ENCODE results near the gene MT1E.

The MT1E gene

DNA sequence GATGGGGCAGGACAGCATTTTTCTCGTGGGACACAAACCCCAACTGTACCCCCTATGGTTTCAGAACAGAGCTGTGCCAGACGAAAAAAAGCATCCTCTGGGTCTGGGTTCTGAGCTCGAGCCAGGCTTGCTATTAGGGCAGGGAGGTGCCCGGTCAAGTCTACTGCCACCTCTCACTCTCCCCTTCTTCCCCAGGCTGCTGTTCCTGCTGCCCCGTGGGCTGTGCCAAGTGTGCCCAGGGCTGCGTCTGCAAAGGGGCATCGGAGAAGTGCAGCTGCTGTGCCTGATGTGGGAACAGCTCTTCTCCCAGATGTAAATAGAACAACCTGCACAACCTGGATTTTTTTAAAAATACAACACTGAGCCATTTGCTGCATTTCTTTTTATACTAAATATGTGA is 1.1 kb downstream of the MT1E start:
- no peak for DNase-seq (ENCODE audit: low read depth)

DNA sequence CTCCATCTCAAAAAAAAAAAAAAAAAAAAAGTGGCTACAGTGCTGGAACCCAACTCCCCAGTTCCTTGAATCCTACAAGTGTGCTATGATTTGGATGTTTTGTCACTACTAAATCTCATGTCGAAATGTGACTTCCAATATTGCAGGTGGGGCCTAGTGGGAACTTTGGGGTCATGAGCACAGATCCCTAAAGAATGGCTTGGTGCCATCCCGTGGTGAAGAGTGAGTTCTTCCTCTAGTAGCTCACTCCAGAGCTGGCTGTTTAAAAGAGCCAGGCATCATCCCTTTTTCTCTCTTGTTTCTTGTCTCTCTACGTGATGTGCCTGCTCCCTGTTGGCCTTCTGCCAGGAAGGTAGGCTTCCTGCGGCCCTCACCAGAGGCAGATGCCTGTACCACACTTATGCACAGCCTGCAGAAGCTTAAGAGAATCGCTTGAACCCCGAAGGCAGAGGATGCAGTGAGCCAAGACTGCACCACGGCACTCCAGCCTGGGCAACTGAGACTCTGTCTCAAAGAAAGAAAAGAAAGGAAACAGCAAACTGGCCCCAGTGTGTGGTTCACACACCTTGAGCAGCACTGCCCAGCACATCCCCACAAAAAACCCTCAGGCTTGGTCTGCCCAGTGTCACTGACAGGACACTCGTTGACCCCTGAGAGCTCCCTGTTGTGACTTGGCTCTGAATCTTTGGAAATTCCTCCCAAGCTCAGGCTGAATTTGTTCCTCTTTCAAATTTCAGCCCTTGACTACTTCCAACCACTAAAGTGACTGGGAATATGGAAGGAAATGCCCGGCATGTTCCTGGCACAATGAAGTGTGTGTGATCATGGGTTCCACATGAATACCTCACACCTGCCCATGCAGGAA is 3.1 kb downstream of the MT1E start:
- no peak for DNase-seq (ENCODE audit: low read depth)

DNA sequence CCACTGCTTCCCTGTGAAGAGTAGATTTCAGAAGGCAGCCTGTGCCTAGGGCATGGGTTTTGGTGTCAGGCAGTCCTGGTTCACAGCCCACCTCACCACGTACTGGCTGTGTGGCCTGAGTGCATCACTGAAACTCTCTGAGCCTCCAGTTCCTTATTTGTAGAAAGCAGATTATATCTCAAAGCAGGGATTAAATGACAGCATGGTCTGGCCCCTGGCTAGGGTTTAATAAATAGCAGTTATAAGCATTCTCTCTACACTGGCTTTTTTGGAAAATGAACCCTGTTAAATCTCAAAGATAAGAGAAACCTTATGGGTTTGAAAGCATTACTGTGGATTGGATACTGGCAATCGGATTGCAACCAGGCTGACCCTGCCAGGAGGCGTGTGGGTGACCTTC is 4.0 kb downstream of the MT1E start:
- no peak for DNase-seq (ENCODE audit: low read depth)

DNA sequence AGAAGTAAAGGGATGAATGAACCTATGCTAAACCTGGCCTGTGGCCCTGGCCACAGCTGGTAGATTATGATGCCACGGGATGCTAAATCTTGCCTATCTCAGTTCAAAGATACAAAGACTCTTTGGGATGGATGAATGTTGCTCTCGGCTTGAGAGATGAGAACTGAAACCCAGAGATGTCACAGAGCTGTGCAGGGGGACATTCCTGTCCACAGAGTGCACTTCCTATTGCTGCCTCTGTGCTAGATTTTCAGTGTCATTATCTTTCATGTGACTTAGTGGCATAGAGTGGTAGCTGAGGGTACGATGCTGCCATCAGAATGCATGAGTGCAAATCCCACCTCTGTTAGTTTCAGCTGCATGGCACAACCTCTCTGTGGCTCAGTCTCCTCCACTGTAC is 4.6 kb downstream of the MT1E start:
- no peak for DNase-seq (ENCODE audit: low read depth)

DNA sequence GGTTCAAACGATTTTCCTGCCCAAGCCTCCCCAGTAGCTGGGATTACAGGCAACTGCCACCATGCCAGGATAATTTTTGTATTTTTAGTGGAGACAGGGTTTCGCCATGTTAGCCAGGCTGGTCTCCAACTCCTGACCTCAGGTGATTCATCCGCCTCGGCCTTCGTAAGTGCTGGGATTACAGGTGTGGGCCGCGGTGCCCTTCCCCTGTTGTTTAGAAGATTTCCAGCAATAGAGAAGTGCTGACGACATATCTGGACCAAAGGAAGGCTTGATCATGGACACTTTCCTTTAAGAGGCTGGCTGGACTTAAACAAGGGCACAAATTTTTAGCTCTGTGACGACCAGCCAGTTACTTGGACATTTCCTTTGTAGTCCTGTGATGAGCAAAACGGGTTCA is 5.6 kb downstream of the MT1E start:
- no peak for DNase-seq (ENCODE audit: low read depth)

DNA sequence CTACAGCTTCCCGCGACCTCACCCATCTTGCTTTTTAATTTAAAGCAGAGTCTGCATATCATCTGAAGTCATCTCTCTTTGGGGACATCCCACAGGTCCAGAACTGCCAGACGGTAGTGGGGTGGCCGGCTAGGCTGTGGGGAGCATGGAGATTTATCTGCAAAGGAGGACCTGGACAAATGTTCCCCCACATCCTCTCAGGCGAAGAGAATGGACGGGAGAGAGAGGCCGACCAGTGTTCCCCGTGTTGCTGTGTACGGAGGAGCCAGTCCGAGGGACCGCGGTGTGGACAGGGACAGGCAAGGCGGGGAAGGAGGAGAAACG is 6.2 kb downstream of the MT1E start:
- no peak for DNase-seq (ENCODE audit: low read depth)

DNA sequence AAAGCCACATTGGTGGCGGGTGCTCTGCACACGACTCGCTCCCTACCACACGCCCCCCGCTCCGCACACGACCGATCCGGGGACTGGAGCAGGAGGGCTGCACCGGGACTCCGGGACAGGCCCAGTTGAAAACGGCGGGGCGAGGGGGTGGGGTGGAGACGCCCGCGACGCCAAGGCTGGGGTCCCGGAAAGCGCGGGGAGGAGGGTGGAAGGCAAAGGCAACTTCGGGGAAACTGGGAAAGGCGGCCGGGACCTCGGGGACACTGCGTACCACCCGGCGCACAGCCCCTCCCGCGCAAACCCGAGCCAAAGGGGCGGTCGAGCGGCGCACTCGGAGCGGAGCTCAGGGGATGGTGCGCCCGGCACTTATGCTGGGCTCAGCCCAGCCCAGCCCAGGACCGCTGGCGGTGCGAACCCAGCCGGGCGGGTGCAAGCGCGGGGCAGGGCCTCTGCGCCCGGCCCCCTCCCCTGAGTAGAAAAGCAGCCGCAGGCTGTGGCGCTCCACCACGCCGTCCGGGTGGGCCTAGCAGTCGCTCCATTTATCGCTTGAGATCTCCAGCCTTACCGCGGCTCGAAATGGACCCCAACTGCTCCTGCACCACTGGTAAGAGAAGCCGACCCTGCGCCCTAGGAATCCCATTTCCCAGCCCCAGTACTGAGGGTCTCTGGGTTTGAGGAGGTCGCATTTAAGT is 6.7 kb downstream of the MT1E start, which contains the start of gene MT1M:
MT1M (plus strand) TSS at position 504 of the 692 bp plus-strand sequence; CDS start at position 577, 73 bp downstream.
- DNase-seq (ENCODE audit: low read depth) = no peak

DNA sequence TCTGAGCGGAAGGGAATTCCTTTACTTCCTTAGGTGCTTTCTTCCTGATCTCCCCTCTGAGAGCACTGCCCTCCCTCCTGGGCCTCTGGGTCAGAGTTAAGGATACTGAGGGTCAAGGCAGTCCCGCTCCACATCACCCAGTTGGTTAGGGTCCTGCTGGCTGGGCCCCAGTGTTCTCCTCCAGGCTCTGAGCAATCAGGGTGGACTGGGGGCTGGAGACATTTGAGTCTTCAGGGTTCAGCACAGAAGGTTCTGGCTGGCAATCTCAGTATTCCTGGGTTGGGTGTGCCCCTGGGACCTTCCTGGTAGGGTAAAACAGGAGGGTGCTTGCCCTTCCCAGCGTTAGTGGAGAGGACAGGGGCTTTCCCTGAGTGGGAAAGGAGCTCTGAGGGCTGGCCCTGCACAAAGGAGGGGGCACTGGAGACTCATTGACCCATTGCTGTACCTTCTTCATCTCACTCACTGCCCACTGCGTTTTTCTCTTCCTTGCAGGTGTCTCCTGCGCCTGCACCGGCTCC is 7.3 kb downstream of the MT1E start:
- DNase-seq (ENCODE audit: low read depth) = no peak

DNA sequence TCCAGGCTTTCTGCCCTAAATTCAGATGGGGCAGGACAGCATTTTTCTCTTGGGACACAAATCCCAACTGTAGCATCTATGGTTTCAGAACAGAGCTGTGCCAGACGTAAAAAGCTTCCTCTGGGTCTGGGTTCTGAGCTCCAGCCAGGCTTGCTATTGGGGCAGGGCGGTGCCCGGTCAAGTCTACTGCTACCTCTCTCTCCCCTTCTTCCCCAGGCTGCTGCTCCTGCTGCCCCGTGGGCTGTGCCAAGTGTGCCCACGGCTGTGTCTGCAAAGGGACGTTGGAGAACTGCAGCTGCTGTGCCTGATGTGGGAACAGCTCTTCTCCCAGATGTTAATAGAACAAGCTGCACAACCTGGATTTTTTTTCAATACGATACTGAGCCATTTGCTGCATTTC is 8.0 kb downstream of the MT1E start:
- no peak for DNase-seq (ENCODE audit: low read depth)

DNA sequence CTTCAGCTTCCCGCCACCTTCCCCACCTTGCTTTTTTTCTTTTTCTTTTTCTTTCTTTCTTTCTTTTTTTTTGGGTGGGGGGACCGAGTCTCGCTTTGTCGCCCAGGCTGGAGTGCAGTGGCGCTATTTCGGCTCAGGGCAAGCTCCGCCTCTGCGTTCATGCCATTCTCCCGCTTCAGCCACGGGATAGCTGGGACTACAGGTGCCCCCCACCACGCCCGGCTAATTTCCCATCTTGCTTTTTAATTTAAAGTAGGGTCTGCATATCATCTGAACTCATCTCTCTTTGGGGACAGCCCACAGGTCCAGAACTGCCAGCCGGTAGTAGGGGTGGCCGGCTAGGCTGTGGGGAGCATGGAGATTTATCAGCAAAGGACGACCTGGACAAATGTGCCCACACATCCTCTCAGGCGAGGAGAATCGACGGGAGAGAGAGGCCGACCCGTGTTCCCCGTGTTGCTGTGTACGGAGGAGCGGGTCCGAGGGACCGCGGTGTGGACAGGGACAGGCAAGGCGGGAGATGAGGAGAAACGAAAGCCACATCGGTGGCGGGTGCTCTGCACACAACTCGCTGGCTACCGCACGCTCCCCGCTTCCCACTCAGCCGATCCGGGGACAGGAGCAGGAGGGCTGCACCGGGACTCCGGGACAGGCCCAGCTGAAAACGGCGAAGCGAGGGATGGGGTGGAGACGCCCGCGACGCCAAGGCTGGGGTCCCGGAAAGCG is 9.3 kb downstream of the MT1E start:
- DNase-seq (ENCODE audit: low read depth) = no peak

DNA sequence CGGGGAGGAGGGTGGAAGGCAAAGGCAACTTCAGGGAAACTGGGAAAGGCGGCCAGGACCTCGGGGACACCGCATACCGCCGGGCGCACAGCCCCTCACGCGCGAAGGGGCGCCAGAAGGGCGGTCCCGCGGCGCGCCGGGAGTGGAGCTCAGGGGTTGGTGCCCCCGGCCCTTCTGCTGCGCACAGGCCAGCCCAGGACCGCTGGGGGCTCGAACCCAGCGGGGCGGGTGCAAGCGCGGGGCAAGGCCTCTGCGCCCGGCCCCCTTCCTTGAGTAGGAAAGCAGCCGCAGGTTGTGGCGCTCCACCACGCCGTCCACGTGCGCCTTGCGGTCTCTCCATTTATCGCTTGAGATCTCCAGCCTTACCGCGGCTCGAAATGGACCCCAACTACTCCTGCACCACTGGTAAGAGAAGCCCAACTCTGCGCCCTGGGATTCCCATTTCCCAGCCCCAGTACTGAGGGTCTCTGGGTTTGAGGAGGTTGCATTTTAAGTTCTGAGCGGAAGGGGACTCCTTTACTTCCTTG is 9.9 kb downstream of the MT1E start:
- DNase-seq (ENCODE audit: low read depth) = no peak

DNA sequence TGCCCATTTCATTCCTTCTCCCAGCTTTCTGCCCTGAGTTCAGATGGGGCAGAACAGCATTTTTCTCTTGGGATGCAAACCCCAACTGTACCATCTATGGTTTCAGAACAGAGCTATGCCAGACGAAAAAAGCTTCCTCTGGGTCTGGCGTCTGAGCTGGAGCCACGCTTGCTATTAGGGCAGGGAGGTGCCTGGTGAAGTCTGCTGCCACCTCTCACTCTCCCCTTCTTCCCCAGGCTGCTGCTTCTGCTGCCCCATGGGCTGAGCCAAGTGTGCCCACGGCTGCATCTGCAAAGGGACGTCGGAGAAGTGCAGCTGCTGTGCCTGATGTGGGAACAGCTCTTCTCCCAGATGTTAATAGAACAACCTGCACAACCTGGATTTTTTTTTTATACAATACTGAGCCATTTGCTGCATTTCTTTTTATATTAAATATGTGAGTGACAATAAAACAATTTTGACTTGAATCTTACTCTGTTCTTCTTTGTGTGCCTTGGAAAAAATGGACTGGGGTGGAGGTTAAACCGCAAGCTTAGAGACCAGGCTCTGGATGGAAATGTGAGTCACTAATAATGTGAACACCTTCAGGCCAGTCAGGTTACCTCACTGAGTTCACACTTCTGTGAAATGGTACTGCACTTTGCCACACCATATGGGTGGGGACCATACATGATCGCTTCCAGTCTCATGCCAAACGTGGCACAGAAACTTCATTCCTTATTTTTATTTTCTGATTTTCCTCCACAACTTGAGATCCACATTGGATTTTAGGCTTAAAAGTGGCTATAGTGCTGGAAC is 11.2 kb downstream of the MT1E start:
- no peak for DNase-seq (ENCODE audit: low read depth)

DNA sequence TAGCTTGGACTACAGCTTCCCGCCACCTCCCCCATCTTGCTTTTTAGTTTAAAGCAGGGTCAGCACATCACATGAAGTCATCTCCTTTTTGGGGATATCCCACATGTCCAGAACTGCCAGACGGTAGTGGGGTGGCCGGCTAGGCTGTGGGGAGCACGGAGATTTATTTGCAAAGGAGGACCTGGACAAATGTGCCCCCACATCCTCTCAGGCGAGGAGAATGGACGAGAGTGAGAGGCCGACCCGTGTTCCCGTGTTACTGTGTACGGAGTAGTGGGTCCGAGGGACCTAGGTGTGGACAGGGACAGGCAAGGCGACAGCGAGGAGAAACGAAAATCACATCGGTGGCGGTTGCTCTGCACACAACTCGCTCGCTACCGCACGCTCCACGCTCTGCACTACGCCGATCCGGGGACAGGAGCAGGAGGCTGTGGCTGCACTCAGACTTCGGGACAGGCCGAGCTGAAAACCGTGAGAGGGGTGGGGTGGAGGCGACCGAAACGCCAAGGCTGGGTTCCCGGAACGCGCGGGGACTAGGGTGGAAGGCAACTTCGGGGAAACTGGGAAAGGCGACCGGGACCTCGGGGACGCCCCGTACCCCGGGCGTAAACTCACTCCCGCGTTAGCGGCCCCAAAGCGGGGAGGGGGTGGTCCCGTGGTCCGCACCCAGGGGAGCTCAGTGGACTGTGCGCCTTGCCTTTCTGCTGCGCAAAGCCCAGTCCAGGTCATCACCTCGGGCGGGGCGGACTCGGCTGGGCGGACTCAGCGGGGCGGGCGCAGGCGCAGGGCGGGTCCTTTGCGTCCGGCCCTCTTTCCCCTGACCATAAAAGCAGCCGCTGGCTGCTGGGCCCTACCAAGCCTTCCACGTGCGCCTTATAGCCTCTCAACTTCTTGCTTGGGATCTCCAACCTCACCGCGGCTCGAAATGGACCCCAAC is 12.5 kb downstream of the MT1E start, which contains the start of gene MT1A:
MT1A (plus strand) TSS at position 853 of the 937 bp plus-strand sequence; CDS start at position 926, 73 bp downstream.
- DNase-seq (ENCODE audit: low read depth) = no peak

DNA sequence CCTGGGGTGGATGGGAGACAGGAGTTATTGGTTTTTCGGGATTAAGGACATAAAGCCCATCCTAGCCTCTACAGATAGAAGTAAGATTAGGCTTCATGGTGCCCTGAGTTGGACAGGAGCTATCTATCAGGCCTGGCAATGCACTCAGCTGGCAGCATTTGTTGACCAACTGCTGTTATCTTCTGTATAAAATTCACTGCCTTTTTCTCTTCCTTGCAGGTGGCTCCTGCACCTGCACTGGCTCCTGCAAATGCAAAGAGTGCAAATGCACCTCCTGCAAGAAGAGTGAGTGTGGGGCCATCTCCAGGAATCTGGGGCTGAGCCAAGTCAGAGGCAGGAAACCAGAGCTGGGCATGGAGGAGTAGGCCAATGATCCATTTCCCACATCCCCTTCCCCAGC is 13.5 kb downstream of the MT1E start:
- DNase-seq (ENCODE audit: low read depth) = no peak

DNA sequence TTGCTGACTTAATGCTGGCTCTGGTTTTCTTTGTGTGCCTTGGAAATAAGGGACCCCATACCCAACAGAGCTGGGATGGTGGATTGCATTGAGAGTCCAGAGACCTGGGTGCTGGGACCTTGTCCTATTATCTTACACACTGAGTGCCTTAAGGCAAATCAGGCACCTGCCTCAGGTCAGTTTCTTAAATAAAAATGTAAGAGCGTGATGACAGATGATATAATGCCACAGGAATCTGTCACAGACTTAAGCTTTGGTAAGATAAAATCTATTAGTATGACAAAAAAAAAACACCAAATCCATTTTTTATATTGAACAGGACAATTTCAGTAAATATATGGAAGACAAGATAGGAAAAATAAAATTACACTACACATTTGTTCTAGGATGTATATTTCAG is 14.5 kb downstream of the MT1E start:
- DNase-seq (ENCODE audit: low read depth) = no peak

DNA sequence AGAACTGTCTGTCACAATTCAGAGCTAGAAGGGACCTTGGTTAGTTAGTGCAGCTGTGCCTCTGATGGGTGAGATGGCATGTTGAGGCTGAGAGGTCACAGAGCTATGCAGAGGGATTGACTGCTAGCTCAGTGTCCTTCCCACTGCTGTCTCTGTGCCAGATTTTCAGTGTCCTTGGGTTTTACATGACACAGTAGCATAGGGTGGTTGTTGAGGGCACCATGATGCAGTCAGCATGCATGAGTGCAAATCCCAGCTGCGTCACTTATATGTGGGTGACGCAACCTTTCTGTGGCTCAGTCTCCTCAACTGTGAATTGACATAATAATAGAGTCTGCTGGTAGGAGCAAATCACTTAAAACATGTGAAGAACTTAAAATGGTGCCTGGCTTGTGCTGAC is 15.6 kb downstream of the MT1E start:
- no peak for DNase-seq (ENCODE audit: low read depth)

DNA sequence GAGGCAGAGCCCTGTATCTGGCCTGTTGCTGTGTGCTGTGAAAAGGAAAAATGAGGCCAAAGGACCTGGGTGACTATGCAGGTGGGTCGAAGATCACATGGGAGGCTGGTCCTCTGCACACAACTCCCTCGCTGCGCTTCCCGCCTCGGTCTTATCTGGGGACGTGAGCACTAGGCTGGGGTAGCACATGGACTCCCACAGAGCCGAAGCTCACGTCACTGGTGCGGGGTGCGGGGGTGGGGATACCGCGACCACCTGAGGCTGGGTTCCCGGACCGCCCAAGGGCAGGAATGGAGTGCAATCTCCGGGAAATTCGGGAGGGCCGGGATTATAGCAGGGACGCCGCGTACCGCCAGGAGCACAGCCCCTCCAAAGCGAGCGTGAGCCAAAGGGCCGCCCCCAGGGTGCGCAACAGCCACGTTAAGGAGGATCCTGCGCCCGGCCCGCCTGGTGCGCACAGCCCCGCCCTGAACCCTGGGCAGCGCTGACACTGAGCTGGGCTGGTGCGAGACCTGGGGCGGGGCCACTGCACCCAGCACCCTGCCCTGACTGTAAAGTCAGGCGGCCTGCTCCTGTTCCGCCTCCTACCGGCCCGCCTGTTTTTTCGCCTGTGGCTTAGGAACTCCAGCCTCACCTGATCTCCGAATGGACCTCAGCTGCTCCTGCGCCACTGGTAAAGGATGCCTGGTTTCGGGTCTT is 17.6 kb downstream of the MT1E start:
- DNase-seq (ENCODE audit: low read depth) = peak; percentile 78

DNA sequence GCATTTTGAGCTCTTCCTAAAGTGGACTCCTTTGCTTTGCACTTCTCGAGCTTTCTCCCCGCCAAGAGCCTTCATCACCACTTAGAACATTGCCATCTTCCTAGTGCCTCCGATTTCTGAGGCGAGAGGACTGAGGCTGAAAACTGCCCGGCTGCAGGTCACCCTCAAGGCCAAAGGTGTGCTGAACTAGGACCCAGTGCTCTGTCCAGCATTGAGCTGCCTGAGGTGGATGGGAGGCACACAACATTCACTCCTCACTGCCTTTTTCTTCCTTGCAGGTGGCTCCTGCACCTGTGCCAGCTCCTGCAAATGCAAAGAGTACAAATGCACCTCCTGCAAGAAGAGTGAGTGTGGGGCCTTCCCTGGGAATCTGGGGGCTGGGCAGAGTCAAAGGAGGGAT is 18.3 kb downstream of the MT1E start:
- no peak for DNase-seq (ENCODE audit: low read depth)

DNA sequence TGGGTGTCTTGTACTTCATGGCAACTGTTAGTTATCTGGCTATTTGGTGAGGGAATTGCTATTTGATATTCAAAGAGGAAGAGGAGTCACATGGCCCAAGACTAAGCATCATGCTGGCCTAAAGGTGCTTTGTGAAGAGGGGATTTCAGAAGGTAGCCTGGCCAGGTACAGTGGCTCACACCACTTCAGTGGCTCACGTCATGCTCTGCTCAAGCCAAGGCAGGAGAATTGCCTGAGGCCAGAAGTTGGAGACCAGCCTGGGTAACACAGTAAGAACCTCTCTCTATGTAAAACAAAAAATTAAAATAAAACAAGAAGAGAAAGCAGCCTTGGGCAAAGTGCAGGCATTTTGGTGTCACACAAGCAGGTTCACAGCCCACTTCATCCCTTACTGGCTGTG is 19.7 kb downstream of the MT1E start:
- no peak for DNase-seq (ENCODE audit: low read depth)

DNA sequence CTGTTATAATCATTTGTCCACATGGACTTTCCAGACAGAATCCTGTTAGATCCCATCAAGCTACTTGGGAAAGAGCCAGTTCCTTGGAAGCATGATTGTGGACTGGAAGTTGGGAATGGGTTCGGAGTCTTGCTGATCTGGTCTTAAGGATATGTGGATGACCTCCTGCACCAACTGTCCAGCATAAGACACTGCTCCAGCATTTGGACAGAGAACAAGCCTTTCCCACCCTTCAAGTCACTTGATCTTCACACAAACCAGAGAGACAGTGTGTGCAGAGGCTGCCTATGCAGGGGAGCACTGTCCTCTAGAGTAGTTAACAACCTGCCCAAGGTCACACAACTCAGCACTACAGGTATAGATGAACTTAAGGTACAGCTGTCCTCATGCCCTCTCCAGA is 20.3 kb downstream of the MT1E start:
- no peak for DNase-seq (ENCODE audit: low read depth)
